A549 (cell line): ENCODE data around the gene SRSF7. TPM values are rescaled to one million over a fixed set of nuclear protein-coding genes. Genes with fewer than 3 reads are reported as not detected.

Source experiments
- ATAC-seq, 2 experiments: fragments of 200-7000 bp in 1 of 2; fragments of >200 bp in 1 of 2; cut with Nextera tagmentation in 1 of 2; cut with Tn5 transposase in 1 of 2; 3 replicates each; pipeline versions ENCODE4 v1.8.0 to v1.9.1; 2018 to 2020; ENCODE audit warnings: mild to moderate bottlenecking in 1 of 2, moderate library complexity in 1 of 2
- CTCF ChIA-PET: fragments of 300-600 bp; sonication (Branson Sonifier 250); formaldehyde crosslinking; extraction: SDS; loops from one replicate; lab custom pipeline; 2021; ENCODE audit warnings: antibody characterized with exemption, inconsistent platforms; lab: Yijun Ruan, JAX
- POLR2A ChIA-PET: fragments of 350-600 bp; formaldehyde crosslinking; extraction: SDS; loops from one replicate; lab custom pipeline; 2021; ENCODE audit warnings: antibody characterized with exemption, inconsistent platforms; lab: Yijun Ruan, JAX
- DNase-seq, 2 experiments: peaks; one replicate each; pipeline versions ENCODE4 v3.0.0 to v3.0.0-alpha.2; 2011 to 2016; ENCODE audit warnings: low read depth in 1 of 2, low spot score in 1 of 2
- FAIRE-seq: peaks from 2 replicates; lab custom pipeline; 2011; peaks lifted over from hg19 to GRCh38; lab: Jason Lieb, UNC
- H3K27ac ChIP-seq, 2 experiments: fragments of >200 bp; sonication (Bioruptor Twin); formaldehyde crosslinking; 3 replicates each; pipeline ENCODE4 v1.5.1; 2016 to 2017
- H3K4me1 ChIP-seq: fragments of >200 bp; sonication (Bioruptor Twin); formaldehyde crosslinking; 3 replicates; pipeline ENCODE4 v1.6.1; 2016
- H3K4me2 ChIP-seq: fragments of >200 bp; sonication (Bioruptor Twin); formaldehyde crosslinking; 3 replicates; pipeline ENCODE4 v1.6.1; 2016
- H3K4me3 ChIP-seq: fragments of >200 bp; sonication (Bioruptor Twin); formaldehyde crosslinking; 3 replicates; pipeline ENCODE4 v1.5.1; 2016
- H3K9me3 ChIP-seq: fragments of >200 bp; sonication (Bioruptor Twin); formaldehyde crosslinking; 3 replicates; pipeline ENCODE4 v1.6.1; 2016
- BHLHE40 ChIP-seq: IDR thresholded peaks from 2 replicates; pipeline ENCODE4 v1.6.1; 2012; ENCODE audit warnings: low read depth, low read length, inconsistent platforms
- CHD2 ChIP-seq: fragments of 150-350 bp; IDR thresholded peaks from 2 replicates; pipeline ENCODE4 v1.6.1; 2014; ENCODE audit warnings: low read length; ENCODE audit not compliant: partially characterized antibody
- CHD4 ChIP-seq: fragments of 200-600 bp; sonication (generic); IDR thresholded peaks from 2 replicates; pipeline ENCODE4 v1.6.1; 2016; ENCODE audit warnings: antibody characterized with exemption, mild to moderate bottlenecking, borderline replicate concordance
- E2F6 ChIP-seq: IDR thresholded peaks from 2 replicates; pipeline ENCODE4 v1.6.1; 2012; ENCODE audit warnings: low read depth, borderline replicate concordance
- EHF ChIP-seq: fragments of 250-450 bp; sonication (Bioruptor Pico); IDR thresholded peaks from 2 replicates; pipeline ENCODE4 v1.5.0; 2020; ENCODE audit warnings: mild to moderate bottlenecking
- FOXS1 ChIP-seq: fragments of 250-450 bp; sonication (Bioruptor Pico); IDR thresholded peaks from 2 replicates; pipeline ENCODE4 v1.5.0; 2020; ENCODE audit warnings: mild to moderate bottlenecking, moderate library complexity
- GATA3 ChIP-seq: IDR thresholded peaks from 2 replicates; pipeline ENCODE4 v1.6.1; 2012; ENCODE audit warnings: borderline replicate concordance
- HEYL ChIP-seq: fragments of 250-450 bp; sonication (Bioruptor Pico); IDR thresholded peaks from 2 replicates; pipeline ENCODE4 v1.8.0; 2021; ENCODE audit warnings: mild to moderate bottlenecking, moderate library complexity
- HOXB5 ChIP-seq: fragments of 250-450 bp; sonication (Bioruptor Pico); IDR thresholded peaks from 2 replicates; pipeline ENCODE4 v1.5.0; 2020; ENCODE audit warnings: mild to moderate bottlenecking, moderate library complexity
- NR3C1 ChIP-seq: fragments of >200 bp; sonication (Bioruptor Twin); formaldehyde crosslinking; IDR thresholded peaks from 3 replicates; pipeline ENCODE4 v1.6.1; 2017
- PHF8 ChIP-seq: fragments of 200-600 bp; sonication (generic); IDR thresholded peaks from 2 replicates; pipeline ENCODE4 v1.6.1; 2016; ENCODE audit warnings: low read depth, mild to moderate bottlenecking, antibody characterized with exemption, moderate library complexity, borderline replicate concordance
- POLR2A ChIP-seq: IDR thresholded peaks from 2 replicates; pipeline ENCODE4 v1.6.1; 2012; ENCODE audit warnings: mild to moderate bottlenecking, low read length
- POLR2AphosphoS2 ChIP-seq: conservative IDR thresholded peaks from 2 replicates; pipeline ENCODE4 v1.6.1; 2012; ENCODE audit warnings: low read length, improper control_type of control experiment, inconsistent platforms
- RAD21 ChIP-seq, 2 experiments: fragments of >200 bp in 1 of 2; sonication (Bioruptor Twin) in 1 of 2; formaldehyde crosslinking in 1 of 2; IDR thresholded peaks in 1 of 2; conservative IDR thresholded peaks in 1 of 2; 2 replicates in 1 of 2; 3 replicates in 1 of 2; pipeline ENCODE4 v1.6.1; 2012 to 2018; ENCODE audit warnings: inconsistent platforms in 1 of 2
- TFCP2L1 ChIP-seq: fragments of 250-450 bp; sonication (Bioruptor Pico); IDR thresholded peaks from 2 replicates; pipeline ENCODE4 v1.5.0; 2021; ENCODE audit warnings: mild to moderate bottlenecking
- ZNF302 ChIP-seq: fragments of 250-450 bp; sonication (Bioruptor Pico); IDR thresholded peaks from 2 replicates; pipeline ENCODE4 v1.9.0; 2021; ENCODE audit warnings: inconsistent platforms, mild to moderate bottlenecking, moderate library complexity
- WGBS: methylation state at CpG from one replicate; pipeline ENCODE4 v1.1.6; 2017; ENCODE audit errors: missing lambda C conversion rate; 5-methylcytosine and 5-hydroxymethylcytosine counted together
- polyA plus RNA-seq, 4 experiments: library from polyadenylated mRNA; depleted of rRNA in 3 of 4; stranded (reverse); fragments of >200 nt; fragmentation: RNase III in 1 of 4; extraction: RNeasy Plus Mini Kit Qiagen cat#74134 plus additional on column Dnase treatment in 1 of 4; gene quantifications; 2 replicates in 3 of 4; 3 replicates in 1 of 4; pipeline ENCODE4 v1.2.3, GENCODE V29; 2011 to 2017
- TF ChIP-seq, protein P1 (sequence below): fragments of >200 bp; sonication (Bioruptor Twin); formaldehyde crosslinking; IDR thresholded peaks from 3 replicates; pipeline ENCODE4 v1.6.1; 2016
- TF ChIP-seq, protein P2 (sequence below): IDR thresholded peaks from 2 replicates; pipeline ENCODE4 v1.6.1; 2012

SRSF7 gene
- polyA plus RNA-seq, 2 of the 4 experiments (the other 2 are of a cell fraction), result 397 to 544 TPM

GRCh38 chr2:38728694-38729093 lies 22.5 kb downstream of the SRSF7 start:
- H3K27ac ChIP-seq, result no peak overlapping the region
- no peak overlapping the region for H3K4me2 ChIP-seq
- FAIRE-seq (no peak), ATAC-seq (no peak), DNase-seq (no peak)
- ChIA-PET POLR2A (interaction anchor here (1.3 to 7.9 kb wide), 2 partner anchors 22 to 23 kb away, joined by 3 to 68 read pairs; partner anchors contain the start of gene SRSF7), CTCF (interaction anchor here (0.9 to 26.7 kb wide), 4 partner anchors 9 to 148 kb away, joined by 3 to 423 read pairs (median 106); partner anchors contain the start of gene HNRNPLL)
- WGBS, result 59% methylated on average over 2 of the region's 2 CpGs
- TF ChIP-seq CHD4, result no peak
- no peak for TF ChIP-seq EHF
- no peak overlapping the region for H3K4me3 ChIP-seq
- no peaks in the 10 kb centered on the region for H3K9me3 ChIP-seq
- H3K4me1 ChIP-seq, result no peaks in the 10 kb centered on the region

DNA sequence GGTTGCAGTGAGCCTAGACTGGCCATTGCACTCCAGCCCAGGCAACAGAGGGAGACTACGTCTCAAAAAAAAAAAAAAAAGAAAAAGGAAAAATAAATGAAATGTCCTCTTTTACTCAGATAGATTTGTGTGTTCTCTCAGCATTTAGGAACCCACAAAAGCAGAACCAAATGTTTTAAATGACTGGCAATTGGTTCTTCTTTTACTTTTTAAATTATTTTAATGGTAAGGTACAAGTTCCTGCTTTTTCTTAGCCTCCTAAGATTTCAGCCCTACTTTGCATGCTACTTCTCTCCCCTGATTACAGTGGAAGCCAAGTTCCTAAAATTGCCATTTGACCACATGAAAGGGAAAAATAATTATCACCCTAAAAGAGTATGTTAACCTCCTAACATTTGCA lies 23.5 kb downstream of the SRSF7 start:
- DNase-seq (no peak), FAIRE-seq (no peak), ATAC-seq (no peak)
- no peaks in the 10 kb centered on the region for H3K9me3 ChIP-seq
- ChIA-PET CTCF (interaction anchor here (1.5 to 26.7 kb wide), 7 partner anchors 10 to 199 kb away, joined by 3 to 423 read pairs (median 14); partner anchors contain the start of gene HNRNPLL), POLR2A (interaction anchor here (1.3 kb wide), 1 partner anchor 24 kb away, joined by 3 read pairs; the partner anchor contains the start of gene SRSF7)
- no peak for TF ChIP-seq HOXB5 (CRISPR knock-in tag)
- TF ChIP-seq CHD2, result no peak
- no peak overlapping the region for H3K4me3 ChIP-seq
- H3K4me1 ChIP-seq, result no peaks in the 10 kb centered on the region
- no peak overlapping the region for H3K4me2 ChIP-seq
- no peak overlapping the region for H3K27ac ChIP-seq
- WGBS, result 81% methylated on average over 1 of the region's 1 CpG

DNA sequence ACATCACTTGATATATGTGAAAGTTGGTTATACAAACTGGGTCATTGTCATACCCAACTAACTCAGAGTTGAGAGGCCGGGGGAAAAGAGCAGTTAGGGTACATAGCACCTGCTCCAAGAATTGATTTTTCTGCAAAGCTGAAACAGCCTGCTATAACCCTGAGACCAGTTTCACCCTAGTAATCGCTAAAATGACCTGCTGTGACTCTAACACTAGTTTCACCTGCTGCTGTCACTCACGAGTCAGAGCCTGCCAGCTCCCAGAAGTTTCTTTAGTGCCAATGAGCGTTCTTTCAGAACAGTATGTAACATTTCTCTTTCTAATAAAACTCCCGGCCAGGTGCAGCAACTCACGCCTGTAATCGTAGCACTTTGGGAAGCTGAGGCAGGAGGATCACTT lies 28.0 kb downstream of the SRSF7 start:
- Histone ChIP-seq H3K4me2 (no peak overlapping the region), H3K4me3 (no peak overlapping the region), H3K27ac (peak overlapping the region in 1 of 2 experiments; percentile 11; a peak in 1 of 6 replicates), H3K4me1 (peaks cover 17% of the 10 kb centered on the region; the same call in 1 of the 3 replicates), H3K9me3 (no peaks in the 10 kb centered on the region)
- 87% methylated on average over 7 of the region's 7 CpGs for WGBS
- CTCF ChIA-PET, result interaction anchor here (0.6 to 26.7 kb wide), 6 partner anchors 14 to 195 kb away, joined by 3 to 423 read pairs (median 40); partner anchors contain the start of gene HNRNPLL
- no peak for TF ChIP-seq HOXB5 (CRISPR knock-in tag)
- TF ChIP-seq, protein P1, sequence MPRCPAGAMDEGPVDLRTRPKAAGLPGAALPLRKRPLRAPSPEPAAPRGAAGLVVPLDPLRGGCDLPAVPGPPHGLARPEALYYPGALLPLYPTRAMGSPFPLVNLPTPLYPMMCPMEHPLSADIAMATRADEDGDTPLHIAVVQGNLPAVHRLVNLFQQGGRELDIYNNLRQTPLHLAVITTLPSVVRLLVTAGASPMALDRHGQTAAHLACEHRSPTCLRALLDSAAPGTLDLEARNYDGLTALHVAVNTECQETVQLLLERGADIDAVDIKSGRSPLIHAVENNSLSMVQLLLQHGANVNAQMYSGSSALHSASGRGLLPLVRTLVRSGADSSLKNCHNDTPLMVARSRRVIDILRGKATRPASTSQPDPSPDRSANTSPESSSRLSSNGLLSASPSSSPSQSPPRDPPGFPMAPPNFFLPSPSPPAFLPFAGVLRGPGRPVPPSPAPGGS, result no peak
- TF ChIP-seq, protein P2, sequence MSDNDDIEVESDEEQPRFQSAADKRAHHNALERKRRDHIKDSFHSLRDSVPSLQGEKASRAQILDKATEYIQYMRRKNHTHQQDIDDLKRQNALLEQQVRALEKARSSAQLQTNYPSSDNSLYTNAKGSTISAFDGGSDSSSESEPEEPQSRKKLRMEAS, result no peak
- TF ChIP-seq POLR2A, result no peak
- TF ChIP-seq RAD21 (conservative IDR thresholded peaks at IDR 0.05 in 1 of 2, IDR thresholded peaks at IDR 0.05 in 1 of 2), result no peak
- no peak for TF ChIP-seq CHD2
- TF ChIP-seq PHF8, result no peak
- TF ChIP-seq GATA3, result no peak
- TF ChIP-seq TFCP2L1 (CRISPR knock-in tag), result no peak
- TF ChIP-seq HEYL, result no peak
- TF ChIP-seq POLR2AphosphoS2, result no peak
- no peak for TF ChIP-seq BHLHE40
- no peak for TF ChIP-seq E2F6
- no peak for TF ChIP-seq FOXS1 (CRISPR knock-in tag)
- no peak for TF ChIP-seq ZNF302 (CRISPR knock-in tag)
- no peak for TF ChIP-seq NR3C1
- FAIRE-seq (no peak), ATAC-seq (no peak), DNase-seq (no peak)
- POLR2A ChIA-PET, result interaction anchor here (0.7 kb wide), 1 partner anchor 10 kb away, joined by 5 read pairs; no protein-coding TSS in a partner anchor
